SK-N-SH (cell line): ENCODE measurements around the gene FRY. TPM values are rescaled to one million over a fixed set of nuclear protein-coding genes. Genes with fewer than 3 reads are reported as not detected.

Source experiments
- CTCF ChIA-PET: fragments of 300-600, 350-600 bp; formaldehyde crosslinking; extraction: SDS; loops from one replicate; lab custom pipeline; 2021; lab: Yijun Ruan, JAX
- POLR2A ChIA-PET: fragments of 350-600 bp; sonication (Branson Sonifier 250); formaldehyde crosslinking; extraction: SDS; loops from one replicate; lab custom pipeline; 2020; ENCODE audit warnings: antibody characterized with exemption, inconsistent platforms; lab: Yijun Ruan, JAX
- DNase-seq: peaks from one replicate; pipeline ENCODE4 v3.0.0; 2012
- H2AFZ ChIP-seq: fragments of 200-600 bp; sonication (generic); 2 replicates; pipeline ENCODE4 v1.8.1; 2016; ENCODE audit warnings: antibody characterized with exemption, mild to moderate bottlenecking, low read depth
- H3F3A ChIP-seq: fragments of 200-600 bp; sonication (generic); replicated peaks from 2 replicates; pipeline ENCODE3; 2016; ENCODE audit warnings: antibody characterized with exemption, mild to moderate bottlenecking; ENCODE audit not compliant: insufficient read depth
- H3K27ac ChIP-seq, 2 experiments: fragments of 200-500 bp in 1 of 2; fragments of 200-600 bp in 1 of 2; sonication (Bioruptor generic) in 1 of 2; sonication (generic), shearing (Covaris generic) in 1 of 2; 2 replicates each; pipeline versions ENCODE4 v1.5.1 to v1.6.1; 2014 to 2016; ENCODE audit warnings: low read depth in 2 of 2, inconsistent platforms in 1 of 2, low read length in 1 of 2, mild to moderate bottlenecking in 1 of 2, mixed read lengths in 1 of 2
- H3K27me3 ChIP-seq: fragments of 200-600 bp; sonication (generic), shearing (Covaris generic); 2 replicates; pipeline ENCODE4 v1.6.1; 2016; ENCODE audit warnings: mixed run types; ENCODE audit not compliant: insufficient read depth
- H3K36me3 ChIP-seq, 2 experiments: fragments of 200-500 bp in 1 of 2; fragments of 200-600 bp in 1 of 2; sonication (Bioruptor generic) in 1 of 2; sonication (generic) in 1 of 2; replicated peaks in 1 of 2; 2 replicates each; pipeline versions ENCODE3 to v1.5.1; 2014 to 2016; ENCODE audit warnings: low read length in 1 of 2, mild to moderate bottlenecking in 1 of 2; ENCODE audit not compliant: insufficient read depth in 2 of 2, control insufficient read depth in 1 of 2
- H3K4me1 ChIP-seq, 2 experiments: fragments of 200-500 bp in 1 of 2; fragments of 200-600 bp in 1 of 2; sonication (Bioruptor generic) in 1 of 2; sonication (generic), shearing (Covaris generic) in 1 of 2; 2 replicates each; pipeline versions ENCODE4 v1.5.1 to v1.6.1; 2014 to 2016; ENCODE audit warnings: low read depth in 1 of 2, low read length in 1 of 2, mixed run types in 1 of 2; ENCODE audit not compliant: insufficient read depth in 2 of 2, control insufficient read depth in 1 of 2
- H3K4me2 ChIP-seq: fragments of 200-600 bp; sonication (generic), shearing (Covaris generic); 2 replicates; pipeline ENCODE4 v1.6.1; 2017; ENCODE audit warnings: mixed run types
- H3K4me3 ChIP-seq, 2 experiments: fragments of 200-500 bp in 1 of 2; fragments of 200-600 bp in 1 of 2; sonication (Bioruptor generic) in 1 of 2; sonication (generic), shearing (Covaris generic) in 1 of 2; 2 replicates each; pipeline versions ENCODE4 v1.5.1 to v1.8.1; 2014 to 2016; ENCODE audit warnings: low read depth in 2 of 2, inconsistent platforms in 1 of 2, low read length in 1 of 2, mild to moderate bottlenecking in 1 of 2, mixed read lengths in 1 of 2, moderate library complexity in 1 of 2
- H3K79me2 ChIP-seq: fragments of 200-600 bp; sonication (generic); 2 replicates; pipeline ENCODE4 v1.8.1; 2017; ENCODE audit warnings: mild to moderate bottlenecking; ENCODE audit not compliant: insufficient read depth
- H3K9ac ChIP-seq: fragments of 200-600 bp; sonication (generic); 2 replicates; pipeline ENCODE4 v1.6.1; 2017; ENCODE audit warnings: mixed run types
- H3K9me2 ChIP-seq: fragments of 200-600 bp; sonication (generic); 2 replicates; pipeline ENCODE4 v1.6.1; 2017; ENCODE audit warnings: mixed run types
- H3K9me3 ChIP-seq: fragments of 200-600 bp; sonication (generic); 2 replicates; pipeline ENCODE4 v1.6.1; 2017; ENCODE audit warnings: mixed run types, mild to moderate bottlenecking, moderate library complexity
- H4K20me1 ChIP-seq: fragments of 200-600 bp; sonication (generic); 2 replicates; pipeline ENCODE4 v1.6.1; 2017; ENCODE audit warnings: mild to moderate bottlenecking, mixed run types; ENCODE audit not compliant: insufficient read depth
- ELF1 ChIP-seq: IDR thresholded peaks from 2 replicates; pipeline ENCODE4 v1.4.0; 2012
- EP300 ChIP-seq, 2 experiments: IDR thresholded peaks; 2 replicates each; pipeline versions ENCODE4 v1.4.0 to v1.6.1; 2012; ENCODE audit warnings: borderline replicate concordance in 1 of 2, low read depth in 1 of 2, low read length in 1 of 2
- EZH2phosphoT487 ChIP-seq: fragments of 200-600 bp; sonication (generic); IDR thresholded peaks from 2 replicates; pipeline ENCODE4 v1.6.1; 2017; ENCODE audit warnings: low read depth, mixed run types, mild to moderate bottlenecking, antibody characterized with exemption, moderate library complexity, borderline replicate concordance
- FOXJ3 ChIP-seq: sonication (generic); formaldehyde crosslinking; IDR thresholded peaks from 2 replicates; pipeline ENCODE4 v1.5.1; 2020; ENCODE audit warnings: mild to moderate bottlenecking, missing genetic modification reagents
- GATA2 ChIP-seq: sonication (generic); formaldehyde crosslinking; IDR thresholded peaks from 2 replicates; pipeline ENCODE4 v1.5.0; 2020; ENCODE audit warnings: mild to moderate bottlenecking, missing genetic modification reagents
- JUND ChIP-seq: IDR thresholded peaks from 2 replicates; pipeline ENCODE4 v1.4.0; 2012
- MAX ChIP-seq: IDR thresholded peaks from 2 replicates; pipeline ENCODE4 v1.4.0; 2012; ENCODE audit warnings: low read depth
- MXI1 ChIP-seq: IDR thresholded peaks from 2 replicates; pipeline ENCODE4 v1.6.1; 2012; ENCODE audit warnings: mild to moderate bottlenecking, low read depth, low read length, improper control_type of control experiment
- NRF1 ChIP-seq: IDR thresholded peaks from 2 replicates; pipeline ENCODE4 v1.6.1; 2012; ENCODE audit warnings: low read depth, mild to moderate bottlenecking, low read length
- POLR2AphosphoS5 ChIP-seq: IDR thresholded peaks from 2 replicates; pipeline ENCODE4 v1.6.1; 2012; ENCODE audit warnings: low read depth, low read length
- SIN3A ChIP-seq: IDR thresholded peaks from 2 replicates; pipeline ENCODE4 v1.6.1; 2012; ENCODE audit warnings: low read depth, mild to moderate bottlenecking, low read length, moderate library complexity, borderline replicate concordance
- TAF1 ChIP-seq: IDR thresholded peaks from 2 replicates; pipeline ENCODE4 v1.6.1; 2012; ENCODE audit warnings: low read depth, mild to moderate bottlenecking, low read length, moderate library complexity, borderline replicate concordance
- TCF12 ChIP-seq: IDR thresholded peaks from 2 replicates; pipeline ENCODE4 v1.4.0; 2012
- USF1 ChIP-seq: IDR thresholded peaks from 2 replicates; pipeline ENCODE4 v1.4.0; 2012; ENCODE audit warnings: low read depth, borderline replicate concordance
- WGBS: methylation state at CpG from one replicate; pipeline ENCODE4 v1.1.6; 2017; ENCODE audit warnings: low lambda C conversion rate; 5-methylcytosine and 5-hydroxymethylcytosine counted together
- polyA plus RNA-seq, 3 experiments: library from polyadenylated mRNA; depleted of rRNA; stranded (reverse); fragments of >200 nt; gene quantifications; 2 replicates each; pipeline ENCODE4 v1.2.3, GENCODE V29; 2012
- TF ChIP-seq, protein P1 (sequence below): IDR thresholded peaks from 2 replicates; pipeline ENCODE4 v1.4.0; 2012; ENCODE audit warnings: low read depth, borderline replicate concordance
- TF ChIP-seq, protein P2 (sequence below): fragments of 150-350 bp; IDR thresholded peaks from 2 replicates; pipeline ENCODE4 v1.6.1; 2016; ENCODE audit warnings: mild to moderate bottlenecking, low read depth, low read length
- TF ChIP-seq, protein P3 (sequence below): fragments of 200-600 bp; sonication (generic); IDR thresholded peaks from 2 replicates; pipeline ENCODE4 v1.6.1; 2017; ENCODE audit warnings: antibody characterized with exemption, mild to moderate bottlenecking, moderate library complexity

Gene FRY
- polyA plus RNA-seq, 1 of the 3 experiments (the other 2 are of a cell fraction) = 1.4 TPM

DNA sequence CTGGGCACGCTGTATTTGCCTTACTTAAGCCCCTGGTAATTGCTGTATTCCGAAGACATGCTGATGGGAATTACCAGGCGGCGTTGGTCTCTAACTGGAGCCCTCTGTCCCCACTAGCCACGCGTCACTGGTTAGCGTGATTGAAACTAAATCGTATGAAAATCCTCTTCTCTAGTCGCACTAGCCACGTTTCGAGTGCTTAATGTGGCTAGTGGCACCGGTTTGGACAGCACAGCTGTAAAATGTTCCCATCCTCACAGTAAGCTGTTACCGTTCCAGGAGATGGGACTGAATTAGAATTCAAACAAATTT lies 284.4 kb downstream of the FRY start:
- POLR2A ChIA-PET = interaction anchor here (1.1 to 1.8 kb wide), 2 partner anchors 285 to 470 kb away, joined by 3 to 4 read pairs; partner anchors contain the start of gene FRY
- under 1% methylated on average over 13 of the region's 13 CpGs for WGBS

GRCh38 chr13:32316501-32316900 lies 284.9 kb downstream of the FRY start:
- peaks cover 10 to 15% of the 10 kb centered on the region in 2 experiments for H3K36me3 ChIP-seq
- H3K4me2 ChIP-seq = peak overlapping the region; percentile 83
- DNase-seq = no peak
- ChIA-PET CTCF (interaction anchor here (1.0 to 2.7 kb wide), 3 partner anchors 152 to 406 kb away, joined by 3 to 11 read pairs (median 6); no protein-coding TSS in a partner anchor), POLR2A (no interaction called here)
- peak overlapping the region; percentile 89 to 90; a peak in 3 of 4 replicates for H3K27ac ChIP-seq
- peak overlapping the region; percentile 100 for H2AFZ ChIP-seq
- peaks cover 19% of the 10 kb centered on the region; the same call in 1 of the 2 replicates for H3K79me2 ChIP-seq
- H3K9me2 ChIP-seq = no peaks in the 10 kb centered on the region
- no peaks in the 10 kb centered on the region for H3K9me3 ChIP-seq
- H3K27me3 ChIP-seq = no peaks in the 10 kb centered on the region
- H3K4me3 ChIP-seq = peak overlapping the region; percentile 90 to 97; a peak in 3 of 4 replicates
- H3K9ac ChIP-seq = peak overlapping the region; percentile 84; the same call in 1 of the 2 replicates
- H3K4me1 ChIP-seq = peaks cover 0 to 6% of the 10 kb centered on the region in 2 experiments; a peak in 2 of 4 replicates
- WGBS = 66% methylated on average over 6 of the region's 6 CpGs
- no peaks in the 10 kb centered on the region for H3F3A ChIP-seq
- H4K20me1 ChIP-seq = no peaks in the 10 kb centered on the region
- TF ChIP-seq EP300 (IDR thresholded peaks at IDR 0.05; ENCODE audit: borderline replicate concordance in 1 of 2, low read depth in 1 of 2, low read length in 1 of 2) (no peak), POLR2AphosphoS5 (no peak), EZH2phosphoT487 (no peak), SIN3A (no peak), TAF1 (no peak), ELF1 (no peak), NRF1 (no peak), TCF12 (no peak), GATA2 (CRISPR knock-in tag) (no peak), USF1 (no peak)
- TF ChIP-seq, protein P1, sequence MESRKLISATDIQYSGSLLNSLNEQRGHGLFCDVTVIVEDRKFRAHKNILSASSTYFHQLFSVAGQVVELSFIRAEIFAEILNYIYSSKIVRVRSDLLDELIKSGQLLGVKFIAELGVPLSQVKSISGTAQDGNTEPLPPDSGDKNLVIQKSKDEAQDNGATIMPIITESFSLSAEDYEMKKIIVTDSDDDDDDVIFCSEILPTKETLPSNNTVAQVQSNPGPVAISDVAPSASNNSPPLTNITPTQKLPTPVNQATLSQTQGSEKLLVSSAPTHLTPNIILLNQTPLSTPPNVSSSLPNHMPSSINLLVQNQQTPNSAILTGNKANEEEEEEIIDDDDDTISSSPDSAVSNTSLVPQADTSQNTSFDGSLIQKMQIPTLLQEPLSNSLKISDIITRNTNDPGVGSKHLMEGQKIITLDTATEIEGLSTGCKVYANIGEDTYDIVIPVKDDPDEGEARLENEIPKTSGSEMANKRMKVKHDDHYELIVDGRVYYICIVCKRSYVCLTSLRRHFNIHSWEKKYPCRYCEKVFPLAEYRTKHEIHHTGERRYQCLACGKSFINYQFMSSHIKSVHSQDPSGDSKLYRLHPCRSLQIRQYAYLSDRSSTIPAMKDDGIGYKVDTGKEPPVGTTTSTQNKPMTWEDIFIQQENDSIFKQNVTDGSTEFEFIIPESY = no peak

More for the DNA sequence above, 284.4 kb downstream of the FRY start:
- peak overlapping the region; percentile 83 for H3K4me2 ChIP-seq
- H3K4me3 ChIP-seq = peak overlapping the region; percentile 90 to 97
- H4K20me1 ChIP-seq = no peaks in the 10 kb centered on the region
- peak overlapping the region; percentile 100 for H2AFZ ChIP-seq
- H3K9ac ChIP-seq = peak overlapping the region; percentile 84
- no peaks in the 10 kb centered on the region for H3F3A ChIP-seq
- peaks cover 19% of the 10 kb centered on the region; the same call in 1 of the 2 replicates for H3K79me2 ChIP-seq
- CTCF ChIA-PET = interaction anchor here (0.7 to 2.7 kb wide), 5 partner anchors 98 to 406 kb away, joined by 3 to 11 read pairs (median 5); no protein-coding TSS in a partner anchor
- DNase-seq = no peak
- no peak for TF ChIP-seq JUND
- TF ChIP-seq FOXJ3 = no peak
- no peak for TF ChIP-seq GATA2 (CRISPR knock-in tag)
- peak; percentile 56; the same call in 1 of the 2 replicates for TF ChIP-seq MAX
- TF ChIP-seq, protein P2, sequence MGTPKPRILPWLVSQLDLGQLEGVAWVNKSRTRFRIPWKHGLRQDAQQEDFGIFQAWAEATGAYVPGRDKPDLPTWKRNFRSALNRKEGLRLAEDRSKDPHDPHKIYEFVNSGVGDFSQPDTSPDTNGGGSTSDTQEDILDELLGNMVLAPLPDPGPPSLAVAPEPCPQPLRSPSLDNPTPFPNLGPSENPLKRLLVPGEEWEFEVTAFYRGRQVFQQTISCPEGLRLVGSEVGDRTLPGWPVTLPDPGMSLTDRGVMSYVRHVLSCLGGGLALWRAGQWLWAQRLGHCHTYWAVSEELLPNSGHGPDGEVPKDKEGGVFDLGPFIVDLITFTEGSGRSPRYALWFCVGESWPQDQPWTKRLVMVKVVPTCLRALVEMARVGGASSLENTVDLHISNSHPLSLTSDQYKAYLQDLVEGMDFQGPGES = no peak
- TF ChIP-seq USF1 = no peak
- TF ChIP-seq MXI1 = peak; percentile 60
- TF ChIP-seq, protein P3, sequence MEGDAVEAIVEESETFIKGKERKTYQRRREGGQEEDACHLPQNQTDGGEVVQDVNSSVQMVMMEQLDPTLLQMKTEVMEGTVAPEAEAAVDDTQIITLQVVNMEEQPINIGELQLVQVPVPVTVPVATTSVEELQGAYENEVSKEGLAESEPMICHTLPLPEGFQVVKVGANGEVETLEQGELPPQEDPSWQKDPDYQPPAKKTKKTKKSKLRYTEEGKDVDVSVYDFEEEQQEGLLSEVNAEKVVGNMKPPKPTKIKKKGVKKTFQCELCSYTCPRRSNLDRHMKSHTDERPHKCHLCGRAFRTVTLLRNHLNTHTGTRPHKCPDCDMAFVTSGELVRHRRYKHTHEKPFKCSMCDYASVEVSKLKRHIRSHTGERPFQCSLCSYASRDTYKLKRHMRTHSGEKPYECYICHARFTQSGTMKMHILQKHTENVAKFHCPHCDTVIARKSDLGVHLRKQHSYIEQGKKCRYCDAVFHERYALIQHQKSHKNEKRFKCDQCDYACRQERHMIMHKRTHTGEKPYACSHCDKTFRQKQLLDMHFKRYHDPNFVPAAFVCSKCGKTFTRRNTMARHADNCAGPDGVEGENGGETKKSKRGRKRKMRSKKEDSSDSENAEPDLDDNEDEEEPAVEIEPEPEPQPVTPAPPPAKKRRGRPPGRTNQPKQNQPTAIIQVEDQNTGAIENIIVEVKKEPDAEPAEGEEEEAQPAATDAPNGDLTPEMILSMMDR = no peak
- TF ChIP-seq, all 33 proteins: peak for 2
- H3K27ac ChIP-seq = peak overlapping the region; percentile 89 to 90
- H3K9me2 ChIP-seq = no peaks in the 10 kb centered on the region
- H3K27me3 ChIP-seq = no peaks in the 10 kb centered on the region
- H3K9me3 ChIP-seq = no peaks in the 10 kb centered on the region
- H3K36me3 ChIP-seq = peaks cover 10 to 15% of the 10 kb centered on the region in 2 experiments
- H3K4me1 ChIP-seq = peaks cover 0 to 6% of the 10 kb centered on the region in 2 experiments; a peak in 2 of 4 replicates
